GM12874 (cell line): ENCODE data around the gene ATP1B4.

Experiments used
- CTCF ChIP-seq: IDR thresholded peaks from 2 replicates; pipeline ENCODE4 v1.5.1; 2011; ENCODE audit warnings: low read depth, mild to moderate bottlenecking, control low read depth, low read length, moderate library complexity; ENCODE audit not compliant: insufficient read depth

Gene ATP1B4

GRCh38 chrX:120408168-120408567 is 46.3 kb downstream of the ATP1B4 start:
- no peak for TF ChIP-seq CTCF

DNA sequence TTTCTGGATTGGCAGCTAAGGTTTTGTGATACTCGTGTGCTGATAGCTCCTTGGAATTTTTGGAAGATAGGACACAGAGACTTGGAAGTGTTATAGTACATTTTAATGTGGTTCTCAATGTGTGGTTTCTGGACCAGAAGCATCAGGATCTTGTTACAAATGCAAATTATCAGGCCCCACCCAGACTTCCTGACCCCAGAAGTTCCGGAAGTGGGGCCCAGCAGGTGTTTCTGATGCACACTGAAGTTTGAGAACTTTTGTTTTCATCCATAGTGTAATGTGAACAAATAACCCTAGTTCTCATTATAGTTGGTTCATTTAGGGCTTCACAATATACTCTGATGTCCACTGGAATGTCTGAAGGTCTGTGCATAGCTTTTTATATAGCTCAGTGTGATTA is 57.6 kb downstream of the ATP1B4 start:
- TF ChIP-seq CTCF = no peak

GRCh38 chrX:120426599-120426998 is 64.7 kb downstream of the ATP1B4 start:
- TF ChIP-seq CTCF = no peak

- no peak for TF ChIP-seq CTCF
These were observed 66.4 kb downstream of the ATP1B4 start for GRCh38 chrX:120428309-120428708.

DNA sequence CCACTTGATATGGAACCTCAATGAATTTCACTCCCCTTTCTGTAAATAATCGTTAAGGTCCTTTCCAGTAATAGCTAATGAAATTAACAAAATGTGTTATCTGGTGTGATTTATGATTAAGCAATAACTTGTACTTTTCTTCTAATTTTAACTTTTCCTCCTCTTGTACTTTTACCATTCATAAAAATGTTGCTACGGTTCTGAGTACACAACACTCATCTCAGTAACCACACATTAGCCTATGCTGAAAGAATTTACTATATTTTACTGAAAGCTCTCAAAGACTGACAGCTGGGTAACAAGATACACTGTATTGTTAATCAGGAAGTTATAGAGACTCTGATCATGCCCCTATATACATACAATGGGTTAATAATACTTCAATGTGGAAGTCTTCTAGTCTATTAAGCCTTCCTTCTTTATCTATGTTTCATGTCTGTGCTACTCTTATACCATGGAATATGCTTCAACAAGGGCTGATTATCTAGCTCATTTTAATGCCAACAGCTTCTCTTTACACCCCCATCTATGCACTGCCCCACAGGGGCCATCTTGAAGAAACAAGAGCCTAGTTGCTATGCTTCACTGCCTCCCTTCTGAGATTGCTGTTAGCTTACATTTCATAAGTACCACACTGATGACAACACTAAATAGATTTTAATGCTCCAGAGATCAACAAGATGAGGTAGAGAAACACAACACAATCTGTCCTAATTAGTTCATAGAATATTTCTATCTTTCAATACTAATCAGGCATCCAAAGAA is 68.1 kb downstream of the ATP1B4 start:
- TF ChIP-seq CTCF = no peak
